Type B pancreatic cell (in vitro differentiated cells): ENCODE results near the gene EPN1. TPM values are rescaled to one million over a fixed set of nuclear protein-coding genes. Genes with fewer than 3 reads are reported as not detected.
"Not testable (repeated sequence)": the region's sequence is repeated elsewhere in the genome, so short reads cannot be mapped to it uniquely, and the experiment has no call there.

ENCODE experiments used
- DNase-seq: peaks from one replicate; pipeline ENCODE4 v3.0.0; 2021; ENCODE audit warnings: mixed read lengths; ENCODE audit not compliant: unreplicated experiment; ENCODE audit errors: extremely low spot score
- H3K27ac Mint-ChIP-seq: 2 replicates; pipeline ENCODE4 v1.8.0; 2021; ENCODE audit warnings: mild to moderate bottlenecking, mixed read lengths
- H3K27me3 Mint-ChIP-seq: 2 replicates; pipeline ENCODE4 v1.8.0; 2021; ENCODE audit warnings: mixed read lengths
- H3K36me3 Mint-ChIP-seq: 2 replicates; pipeline ENCODE4 v1.8.0; 2021; ENCODE audit warnings: mixed read lengths
- H3K4me1 Mint-ChIP-seq: one replicate; pipeline ENCODE4 v1.8.0; 2021; ENCODE audit warnings: mixed read lengths; ENCODE audit not compliant: unreplicated experiment
- H3K4me3 Mint-ChIP-seq: 2 replicates; pipeline ENCODE4 v1.8.0; 2021; ENCODE audit warnings: mild to moderate bottlenecking, mixed read lengths
- H3K9me3 Mint-ChIP-seq: 2 replicates; pipeline ENCODE4 v1.8.0; 2021; ENCODE audit warnings: mixed read lengths
- total RNA-seq: library from RNA; stranded (reverse); gene quantifications from 2 replicates; pipeline ENCODE4 v1.2.1, GENCODE V29; 2021; ENCODE audit warnings: low replicate concordance
- TF ChIP-seq, protein P1 (sequence below): fragments of 200-600 bp; sonication (generic); conservative IDR thresholded peaks from 2 replicates; pipeline ENCODE4 v1.5.0; 2021; ENCODE audit warnings: antibody characterized with exemption, mild to moderate bottlenecking

Gene EPN1
- total RNA-seq, 1 donor from 2014 or later, result 121 TPM

DNA sequence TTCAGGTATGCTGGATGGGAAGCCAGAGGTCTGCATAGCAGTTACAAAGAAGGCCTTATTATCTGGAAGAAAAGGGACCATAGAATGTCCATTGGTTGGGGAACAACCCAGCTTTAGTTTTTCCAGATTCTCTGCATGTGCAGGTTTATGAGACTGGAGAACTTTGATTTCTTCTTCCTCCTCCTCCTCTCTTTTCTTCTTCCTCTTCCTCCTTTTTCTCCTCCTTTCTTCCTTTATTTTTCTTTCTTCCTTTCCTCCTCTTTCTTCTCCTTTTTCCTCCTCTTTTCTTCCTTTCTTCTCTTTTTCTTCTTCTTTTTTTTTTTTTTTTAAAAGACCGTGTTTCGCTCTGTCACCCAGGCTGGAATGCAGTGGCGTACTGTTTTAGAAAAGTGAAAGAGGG lies 30.9 kb downstream of the EPN1 start:
- H3K4me3 Mint-ChIP-seq, result no peak overlapping the region
- no peaks in the 10 kb centered on the region for H3K4me1 Mint-ChIP-seq
- TF ChIP-seq, protein P1, sequence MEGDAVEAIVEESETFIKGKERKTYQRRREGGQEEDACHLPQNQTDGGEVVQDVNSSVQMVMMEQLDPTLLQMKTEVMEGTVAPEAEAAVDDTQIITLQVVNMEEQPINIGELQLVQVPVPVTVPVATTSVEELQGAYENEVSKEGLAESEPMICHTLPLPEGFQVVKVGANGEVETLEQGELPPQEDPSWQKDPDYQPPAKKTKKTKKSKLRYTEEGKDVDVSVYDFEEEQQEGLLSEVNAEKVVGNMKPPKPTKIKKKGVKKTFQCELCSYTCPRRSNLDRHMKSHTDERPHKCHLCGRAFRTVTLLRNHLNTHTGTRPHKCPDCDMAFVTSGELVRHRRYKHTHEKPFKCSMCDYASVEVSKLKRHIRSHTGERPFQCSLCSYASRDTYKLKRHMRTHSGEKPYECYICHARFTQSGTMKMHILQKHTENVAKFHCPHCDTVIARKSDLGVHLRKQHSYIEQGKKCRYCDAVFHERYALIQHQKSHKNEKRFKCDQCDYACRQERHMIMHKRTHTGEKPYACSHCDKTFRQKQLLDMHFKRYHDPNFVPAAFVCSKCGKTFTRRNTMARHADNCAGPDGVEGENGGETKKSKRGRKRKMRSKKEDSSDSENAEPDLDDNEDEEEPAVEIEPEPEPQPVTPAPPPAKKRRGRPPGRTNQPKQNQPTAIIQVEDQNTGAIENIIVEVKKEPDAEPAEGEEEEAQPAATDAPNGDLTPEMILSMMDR, result no peak
- no peak for DNase-seq
- H3K36me3 Mint-ChIP-seq, result peaks cover 24% of the 10 kb centered on the region
- H3K27ac Mint-ChIP-seq, result no peak overlapping the region
- no peaks in the 10 kb centered on the region for H3K27me3 Mint-ChIP-seq
- H3K9me3 Mint-ChIP-seq, result no peaks in the 10 kb centered on the region

DNA sequence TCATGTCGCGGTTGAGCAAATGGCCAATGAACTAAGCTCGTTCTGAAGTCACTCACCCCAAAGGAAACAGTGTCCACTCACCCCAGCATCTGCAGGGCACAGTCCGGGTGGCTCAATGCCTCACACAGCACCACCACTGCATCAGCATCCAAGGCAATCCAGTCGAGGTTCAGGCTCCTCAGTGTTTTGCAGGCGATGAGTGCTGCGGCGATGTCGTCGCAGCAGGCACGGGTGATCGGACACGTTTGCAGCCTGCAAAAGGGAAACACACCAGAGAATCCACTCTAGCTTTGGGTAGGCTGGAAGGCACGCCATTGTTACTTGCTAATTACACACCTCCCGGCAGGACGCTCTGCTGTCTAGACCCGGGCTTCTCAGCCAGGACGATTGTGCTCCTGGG lies 36.7 kb downstream of the EPN1 start:
- TF ChIP-seq, protein P1, result no peak
- H3K27ac Mint-ChIP-seq, result no peak overlapping the region
- H3K9me3 Mint-ChIP-seq, result peaks cover 4% of the 10 kb centered on the region

DNA sequence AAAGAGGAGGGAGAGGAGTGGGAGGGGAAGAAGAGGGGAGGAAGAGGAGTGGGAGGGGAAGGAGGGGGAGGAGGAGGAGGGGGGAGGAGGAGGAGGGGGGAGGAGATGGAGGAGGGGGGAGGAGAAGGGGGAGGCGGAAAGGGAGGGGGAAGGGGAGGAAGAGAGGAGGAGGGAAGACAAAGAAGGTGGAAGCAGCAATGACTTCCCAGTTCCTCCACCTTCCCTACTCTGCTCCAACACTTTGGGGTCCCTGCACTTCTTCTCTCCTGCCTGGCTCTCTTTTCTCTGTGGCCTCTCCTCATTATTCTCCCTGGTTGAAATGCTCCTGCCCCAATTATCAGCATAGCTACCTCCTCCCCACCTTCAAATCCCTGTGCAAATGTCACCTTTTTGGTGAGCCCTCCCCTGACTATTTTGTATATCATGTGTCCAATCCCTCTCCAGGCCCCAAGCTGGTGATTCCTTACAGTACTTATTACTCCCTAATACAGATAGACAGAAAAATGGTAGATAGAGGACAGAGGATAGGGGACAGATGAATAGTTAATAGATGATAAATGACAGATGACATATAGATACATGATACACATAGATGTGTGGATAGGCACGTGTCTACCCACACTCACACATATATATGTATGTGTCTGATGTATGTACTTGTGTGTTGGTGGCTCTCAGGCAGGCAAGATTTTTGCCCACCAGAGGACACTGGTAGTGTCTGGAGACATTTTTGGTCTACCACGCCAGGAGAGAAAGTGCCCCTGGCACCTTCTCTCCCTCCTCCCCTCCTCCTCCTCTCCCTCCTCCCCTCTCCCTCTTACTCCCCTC lies 38.0 kb downstream of the EPN1 start:
- DNase-seq, result no peak
- Mint-ChIP-seq H3K4me1 (no peaks in the 10 kb centered on the region), H3K27me3 (no peaks in the 10 kb centered on the region), H3K4me3 (no peak overlapping the region), H3K36me3 (no peaks in the 10 kb centered on the region), H3K9me3 (peaks cover 4% of the 10 kb centered on the region), H3K27ac (no peak overlapping the region)
- TF ChIP-seq, protein P1, result no peak

More for the DNA sequence above, 36.7 kb downstream of the EPN1 start:
- no peaks in the 10 kb centered on the region for H3K27me3 Mint-ChIP-seq
- no peak for DNase-seq
- H3K4me3 Mint-ChIP-seq, result no peak overlapping the region
- no peaks in the 10 kb centered on the region for H3K36me3 Mint-ChIP-seq
- H3K4me1 Mint-ChIP-seq, result no peaks in the 10 kb centered on the region

- Mint-ChIP-seq H3K9me3 (peaks cover 9% of the 10 kb centered on the region), H3K27me3 (no peaks in the 10 kb centered on the region)
These were observed 41.5 kb downstream of the EPN1 start for GRCh38 chr19:55716531-55716930.

GRCh38 chr19:55717251-55717650 lies 42.2 kb downstream of the EPN1 start:
- H3K36me3 Mint-ChIP-seq, result no peaks in the 10 kb centered on the region
- no peak overlapping the region for H3K27ac Mint-ChIP-seq

More at GRCh38 chr19:55716531-55716930, 41.5 kb downstream of the EPN1 start:
- Mint-ChIP-seq H3K4me3 (no peak overlapping the region), H3K27ac (no peak overlapping the region), H3K36me3 (no peaks in the 10 kb centered on the region), H3K4me1 (no peaks in the 10 kb centered on the region)
- no peak for DNase-seq
- TF ChIP-seq, protein P1, result no peak

DNA sequence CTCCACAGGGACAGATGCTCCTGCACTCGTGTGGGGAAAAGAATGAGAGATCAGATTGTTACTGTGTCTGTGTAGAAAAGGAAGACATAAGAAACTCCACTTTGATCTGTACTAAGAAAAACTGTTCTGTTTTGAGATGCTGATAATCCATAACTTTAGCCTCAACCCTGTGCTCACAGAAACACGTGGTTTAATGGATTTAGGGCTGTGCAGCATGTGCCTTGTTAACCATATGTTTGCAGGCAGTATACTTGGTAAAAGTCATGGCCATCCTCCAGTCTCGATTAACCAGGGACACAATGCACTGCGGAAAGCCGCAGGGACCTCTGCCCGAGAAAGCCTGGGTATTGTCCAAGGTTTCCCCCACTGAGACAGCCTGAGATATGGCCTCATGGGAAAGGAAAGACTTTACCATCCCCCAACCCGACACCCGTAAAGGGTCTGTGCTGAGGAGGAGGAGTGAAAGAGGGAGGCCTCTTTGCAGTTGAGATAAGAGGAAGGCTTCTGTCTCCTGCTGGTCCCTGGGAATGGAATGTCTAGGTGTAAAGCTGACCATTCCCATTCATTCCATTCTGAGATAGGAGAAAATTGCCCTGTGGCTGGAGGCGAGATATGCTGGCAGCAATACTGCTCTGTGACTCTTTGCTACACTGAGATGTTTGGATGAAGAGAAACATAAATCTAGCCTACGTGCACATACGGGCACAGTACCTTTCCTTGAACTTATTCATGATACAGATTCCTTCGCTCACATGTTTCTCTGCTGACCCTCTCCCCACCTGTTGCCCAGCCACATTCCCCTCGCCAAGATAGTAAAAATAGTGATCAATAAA lies 43.1 kb downstream of the EPN1 start:
- not testable (repeated sequence) for H3K4me3 Mint-ChIP-seq, H3K27ac Mint-ChIP-seq, H3K36me3 Mint-ChIP-seq, H3K27me3 Mint-ChIP-seq, H3K4me1 Mint-ChIP-seq
- peak; percentile 10 for DNase-seq
- H3K9me3 Mint-ChIP-seq, result peaks cover 17% of the 10 kb centered on the region

More at GRCh38 chr19:55717251-55717650, 42.2 kb downstream of the EPN1 start:
- H3K4me3 Mint-ChIP-seq, result no peak overlapping the region
- TF ChIP-seq, protein P1, result no peak
- no peaks in the 10 kb centered on the region for H3K4me1 Mint-ChIP-seq
- H3K9me3 Mint-ChIP-seq, result peaks cover 14% of the 10 kb centered on the region
- no peaks in the 10 kb centered on the region for H3K27me3 Mint-ChIP-seq
- no peak for DNase-seq
